HepG2 (cell line): ENCODE measurements around the gene TMEM19. TPM values are rescaled to one million over a fixed set of nuclear protein-coding genes. Genes with fewer than 3 reads are reported as not detected.

Experiments
- ATAC-seq: fragments of 200-7000 bp; cut with Tn5 transposase; 3 replicates; pipeline ENCODE4 v1.9.1; 2020; ENCODE audit warnings: mild to moderate bottlenecking, moderate library complexity
- BruUV-seq: library from RNA; stranded (reverse); fragments of 400-500 nt; replicated peaks from 2 replicates; lab custom pipeline; 2021; lab: Mats Ljungman, UMichigan
- CTCF ChIA-PET: fragments of 300-600 bp; formaldehyde crosslinking; extraction: SDS; loops from one replicate; lab custom pipeline; 2021; ENCODE audit warnings: low total read pairs, inconsistent platforms, low intra/inter-chr PET ratio; lab: Yijun Ruan, JAX
- POLR2A ChIA-PET: fragments of 350-600 bp; sonication (Branson Sonifier 250); formaldehyde crosslinking; loops from one replicate; lab custom pipeline; 2020; ENCODE audit warnings: antibody characterized with exemption, inconsistent platforms; lab: Yijun Ruan, JAX
- DNase-seq: peaks from one replicate; pipeline ENCODE4 v3.0.0-alpha.2; 2015; ENCODE audit warnings: low spot score
- FAIRE-seq: peaks from 3 replicates; lab custom pipeline; 2011; peaks lifted over from hg19 to GRCh38; lab: Jason Lieb, UNC
- H2AFZ ChIP-seq: one replicate; pipeline ENCODE4 v1.6.1; 2011; ENCODE audit warnings: low read length, inconsistent platforms
- H3K27ac ChIP-seq: fragments of 300-600 bp; 3 replicates; pipeline ENCODE4 v1.8.0; 2011; ENCODE audit warnings: mixed run types, mild to moderate bottlenecking, mixed read lengths, low read length, inconsistent platforms; ENCODE audit not compliant: insufficient read depth; ENCODE audit errors: extremely low read length
- H3K27me3 ChIP-seq, 2 experiments: fragments of 200-600 bp in 1 of 2; 2 replicates in 1 of 2; 3 replicates in 1 of 2; pipeline versions ENCODE4 v1.6.0 to v1.8.0; 2011; ENCODE audit warnings: low read length in 2 of 2, mild to moderate bottlenecking in 2 of 2, moderate library complexity in 2 of 2, inconsistent platforms in 1 of 2; ENCODE audit not compliant: insufficient read depth in 2 of 2, control insufficient read depth in 1 of 2
- H3K36me3 ChIP-seq, 2 experiments: fragments of 200-600 bp in 1 of 2; replicated peaks in 1 of 2; 2 replicates in 1 of 2; 3 replicates in 1 of 2; pipeline versions ENCODE4 v1.5.1 to v1.8.0; 2011; ENCODE audit warnings: low read length in 2 of 2, inconsistent platforms in 1 of 2; ENCODE audit not compliant: insufficient read depth in 2 of 2, control insufficient read depth in 1 of 2
- H3K4me1 ChIP-seq: 2 replicates; pipeline ENCODE4 v1.5.1; 2012; ENCODE audit warnings: low read length, inconsistent platforms; ENCODE audit not compliant: insufficient read depth
- H3K4me2 ChIP-seq: 2 replicates; pipeline ENCODE4 v1.6.0; 2011; ENCODE audit warnings: low read depth, low read length, inconsistent platforms
- H3K4me3 ChIP-seq, 3 experiments: fragments of 200-600 bp in 1 of 3; sonication (generic), shearing (Covaris generic) in 1 of 3; replicated peaks in 1 of 3; 2 replicates each; pipeline ENCODE4 v1.5.1; 2011 to 2016; ENCODE audit warnings: low read length in 3 of 3, inconsistent platforms in 2 of 3, low read depth in 2 of 3, mild to moderate bottlenecking in 2 of 3, control low read depth in 1 of 3, mixed read lengths in 1 of 3; ENCODE audit not compliant: insufficient read depth in 1 of 3
- H3K79me2 ChIP-seq: one replicate; pipeline ENCODE4 v1.6.1; 2011; ENCODE audit warnings: low read length, inconsistent platforms; ENCODE audit not compliant: insufficient read depth
- H3K9ac ChIP-seq: 2 replicates; pipeline ENCODE4 v1.6.0; 2011; ENCODE audit warnings: mild to moderate bottlenecking, low read depth, low read length, inconsistent platforms; ENCODE audit not compliant: insufficient read depth
- H3K9me3 ChIP-seq: 2 replicates; pipeline ENCODE4 v1.5.1; 2012; ENCODE audit warnings: mild to moderate bottlenecking, low read length
- H4K20me1 ChIP-seq: 2 replicates; pipeline ENCODE4 v1.6.0; 2011; ENCODE audit warnings: inconsistent platforms, mild to moderate bottlenecking, low read length, moderate library complexity; ENCODE audit not compliant: insufficient read depth
- ARID2 ChIP-seq: sonication (generic); formaldehyde crosslinking; IDR thresholded peaks from 2 replicates; pipeline ENCODE4 v1.8.1; 2022; ENCODE audit warnings: mild to moderate bottlenecking, missing genetic modification reagents, borderline replicate concordance
- BCL3 ChIP-seq: sonication (generic); formaldehyde crosslinking; IDR thresholded peaks from 2 replicates; pipeline ENCODE4 v1.5.1; 2020; ENCODE audit warnings: mild to moderate bottlenecking, missing genetic modification reagents, moderate library complexity
- CREM ChIP-seq, 2 experiments: sonication (generic) in 1 of 2; formaldehyde crosslinking in 1 of 2; IDR thresholded peaks; 2 replicates each; pipeline versions ENCODE4 v1.4.0 to v1.6.1; 2016 to 2020; ENCODE audit warnings: antibody characterized with exemption in 1 of 2, mild to moderate bottlenecking in 1 of 2, missing genetic modification reagents in 1 of 2
- KLF15 ChIP-seq: sonication (generic); formaldehyde crosslinking; IDR thresholded peaks from 2 replicates; pipeline ENCODE4 v1.8.1; 2023; ENCODE audit warnings: borderline replicate concordance, mild to moderate bottlenecking, inconsistent platforms, missing genetic modification reagents, mixed read lengths
- MAFG ChIP-seq: sonication (generic); formaldehyde crosslinking; IDR thresholded peaks from 2 replicates; pipeline ENCODE4 v1.5.1; 2020; ENCODE audit warnings: mild to moderate bottlenecking, missing genetic modification reagents
- RBM22 ChIP-seq: fragments of 200-400 bp; formaldehyde crosslinking; optimal IDR thresholded peaks from 2 replicates; pipeline ENCODE3; 2017; ENCODE audit warnings: mild to moderate bottlenecking, low read length, moderate library complexity
- RFX3 ChIP-seq: IDR thresholded peaks from 2 replicates; pipeline ENCODE4 v1.6.1; 2016; ENCODE audit warnings: missing biosample characterization, missing genetic modification reagents
- SALL2 ChIP-seq: sonication (generic); formaldehyde crosslinking; IDR thresholded peaks from 2 replicates; pipeline ENCODE4 v1.8.1; 2023; ENCODE audit warnings: mild to moderate bottlenecking, missing genetic modification reagents, inconsistent platforms
- SP5 ChIP-seq: IDR thresholded peaks from 2 replicates; pipeline ENCODE4 v1.6.1; 2016; ENCODE audit warnings: low read depth, borderline replicate concordance
- TAF1 ChIP-seq: sonication (generic); formaldehyde crosslinking; IDR thresholded peaks from 2 replicates; pipeline ENCODE4 v1.4.0; 2020; ENCODE audit warnings: missing genetic modification reagents
- WIZ ChIP-seq: sonication (generic); formaldehyde crosslinking; IDR thresholded peaks from 2 replicates; pipeline ENCODE4 v1.5.1; 2020; ENCODE audit warnings: mild to moderate bottlenecking, missing genetic modification reagents
- ZBTB7A ChIP-seq: sonication (generic); formaldehyde crosslinking; IDR thresholded peaks from 2 replicates; pipeline ENCODE4 v1.8.0; 2022; ENCODE audit warnings: mild to moderate bottlenecking, missing genetic modification reagents
- ZEB1 ChIP-seq: IDR thresholded peaks from 2 replicates; pipeline ENCODE4 v1.6.1; 2012; ENCODE audit warnings: mild to moderate bottlenecking, low read depth, inconsistent platforms; ENCODE audit not compliant: insufficient replicate concordance
- ZNF230 ChIP-seq: sonication (generic); formaldehyde crosslinking; IDR thresholded peaks from 2 replicates; pipeline ENCODE4 v1.4.0; 2020; ENCODE audit warnings: mild to moderate bottlenecking, missing genetic modification reagents
- ZNF282 ChIP-seq: fragments of 450-650 bp; IDR thresholded peaks from 2 replicates; pipeline ENCODE4 v1.6.1; 2018; ENCODE audit not compliant: partially characterized antibody
- ZNF335 ChIP-seq: sonication (generic); formaldehyde crosslinking; IDR thresholded peaks from 2 replicates; pipeline ENCODE4 v1.4.0; 2020; ENCODE audit warnings: missing genetic modification reagents
- ZNF367 ChIP-seq: sonication (generic); formaldehyde crosslinking; IDR thresholded peaks from 2 replicates; pipeline ENCODE4 v1.4.0; 2020; ENCODE audit warnings: missing genetic modification reagents, borderline replicate concordance
- ZNF704 ChIP-seq: sonication (generic); formaldehyde crosslinking; IDR thresholded peaks from 2 replicates; pipeline ENCODE4 v1.8.1; 2023; ENCODE audit warnings: mild to moderate bottlenecking, inconsistent platforms, moderate library complexity, missing genetic modification reagents, borderline replicate concordance
- ZNF792 ChIP-seq: IDR thresholded peaks from 2 replicates; pipeline ENCODE4 v1.6.1; 2016
- WGBS: methylation state at CpG from one replicate; pipeline ENCODE4 v1.1.6; 2017; ENCODE audit warnings: low lambda C conversion rate; 5-methylcytosine and 5-hydroxymethylcytosine counted together
- in situ Hi-C: cut with HindIII; loops from 2 replicates; pipeline ENCODE4 v1.10.0; 2017; ENCODE audit warnings: low pct_unique_long_range_greater_than_20kb; ENCODE audit not compliant: extremely low pct_ligation_motif_present
- intact Hi-C: fragments of 100-400 bp; cut with micrococcal nuclease; formaldehyde crosslinking; loops from one replicate; pipeline ENCODE4 v1.10.0; 2022; ENCODE audit not compliant: unreplicated experiment
- polyA plus RNA-seq, 8 experiments: library from polyadenylated mRNA; depleted of rRNA in 3 of 8; stranded (reverse) in 7 of 8; unstranded in 1 of 8; fragments of >200 nt; fragmentation: Illumina TruSeq in 4 of 8; extraction: Trizol in 4 of 8; gene quantifications; 2 replicates each; pipeline versions ENCODE4 v1.2.1 to v1.2.3, GENCODE V29; 2011 to 2016; ENCODE audit warnings: low read depth in 4 of 8, missing spikeins in 1 of 8, mixed read lengths in 1 of 8; ENCODE audit not compliant: insufficient read depth in 1 of 8
- total RNA-seq, 5 experiments: library from RNA; depleted of rRNA; stranded (reverse); fragments of >200 nt; fragmentation: Illumina TruSeq; extraction: Trizol; gene quantifications; 2 replicates each; pipeline ENCODE4 v1.2.3, GENCODE V29; 2016; ENCODE audit warnings: low read depth in 1 of 5
- TF ChIP-seq, protein P1 (sequence below): sonication (generic); formaldehyde crosslinking; IDR thresholded peaks from 2 replicates; pipeline ENCODE4 v1.4.0; 2020; ENCODE audit warnings: missing genetic modification reagents
- TF ChIP-seq, protein P2 (sequence below): sonication (generic); formaldehyde crosslinking; IDR thresholded peaks from 2 replicates; pipeline ENCODE4 v1.4.0; 2020; ENCODE audit warnings: low read depth, mild to moderate bottlenecking, missing genetic modification reagents

The TMEM19 gene
- total and polyA plus RNA-seq, 2 of the 13 experiments (the other 11 are each of a cell fraction or from before 2014, with no cell fraction given) = 16.9 to 22.5 TPM

- TF ChIP-seq ZNF792 (CRISPR knock-in tag) = no peak
- TF ChIP-seq BCL3 = no peak
- TF ChIP-seq RFX3 (CRISPR knock-in tag) = no peak
- TF ChIP-seq ZNF282 = no peak
- TF ChIP-seq ZNF335 (CRISPR knock-in tag) = no peak
Observed at GRCh38 chr12:71652656-71653055, 33.2 kb upstream of the TMEM19 start (continued).

DNA sequence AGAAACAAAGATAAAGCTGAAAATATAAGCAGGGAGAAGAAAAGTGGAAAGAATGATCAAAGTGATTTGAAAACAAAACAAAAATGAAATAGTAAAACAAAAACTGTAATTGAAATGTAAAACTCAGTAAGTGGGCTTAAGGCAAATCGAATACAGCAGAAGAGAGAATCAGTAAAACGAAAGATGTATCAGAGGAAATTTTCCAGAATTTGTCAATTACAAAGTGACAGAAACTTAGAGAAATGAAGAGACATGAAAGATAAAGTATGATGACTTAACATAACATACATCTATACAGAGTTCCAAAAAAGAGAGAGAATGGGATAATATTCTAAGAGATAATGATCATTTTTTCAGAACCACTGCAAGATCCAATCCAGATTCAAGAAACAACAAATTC is 32.7 kb upstream of the TMEM19 start:
- H3K27ac ChIP-seq = no peak overlapping the region
- DNase-seq = no peak
- H3K9ac ChIP-seq = no peak overlapping the region
- in situ Hi-C loops = no loop called here
- intact Hi-C loops = no loop called here
- H3K79me2 ChIP-seq = peaks cover 63% of the 10 kb centered on the region
- no peak overlapping the region for H2AFZ ChIP-seq
- WGBS = 99% methylated on average over 2 of the region's 2 CpGs
- H3K4me2 ChIP-seq = no peak overlapping the region
- no peak for ATAC-seq
- BruUV-seq = no TSS peak
- CTCF ChIA-PET = no interaction called here
- peaks cover 2 to 40% of the 10 kb centered on the region in 2 experiments for H3K36me3 ChIP-seq
- no peak for FAIRE-seq
- H3K9me3 ChIP-seq = peaks cover 12% of the 10 kb centered on the region
- no peaks in the 10 kb centered on the region for H3K27me3 ChIP-seq
- H3K4me1 ChIP-seq = peaks cover 26% of the 10 kb centered on the region
- no peak overlapping the region for H3K4me3 ChIP-seq
- POLR2A ChIA-PET = interaction anchor here (1.8 kb wide), 1 partner anchor 10 kb away, joined by 6 read pairs; the partner anchor contains the start of genes THAP2 and ZFC3H1
- H4K20me1 ChIP-seq = no peaks in the 10 kb centered on the region; the same call in 1 of the 2 replicates
- TF ChIP-seq ZBTB7A (CRISPR knock-in tag) (no peak), ZEB1 (no peak), MAFG (CRISPR knock-in tag) (no peak), ZNF704 (no peak), CREM (IDR thresholded peaks at IDR 0.05) (no peak), CREM (CRISPR knock-in tag; IDR thresholded peaks at IDR 0.05) (no peak), ARID2 (CRISPR knock-in tag) (no peak), ZNF367 (no peak), KLF15 (CRISPR knock-in tag) (no peak), WIZ (CRISPR knock-in tag) (no peak), TAF1 (CRISPR knock-in tag) (no peak), SP5 (no peak), RBM22 (no peak), ZNF230 (no peak), SALL2 (CRISPR knock-in tag) (no peak)
- TF ChIP-seq, protein P1, sequence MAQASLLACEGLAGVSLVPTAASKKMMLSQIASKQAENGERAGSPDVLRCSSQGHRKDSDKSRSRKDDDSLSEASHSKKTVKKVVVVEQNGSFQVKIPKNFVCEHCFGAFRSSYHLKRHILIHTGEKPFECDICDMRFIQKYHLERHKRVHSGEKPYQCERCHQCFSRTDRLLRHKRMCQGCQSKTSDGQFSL (CRISPR knock-in tag) = no peak
- TF ChIP-seq, protein P2, sequence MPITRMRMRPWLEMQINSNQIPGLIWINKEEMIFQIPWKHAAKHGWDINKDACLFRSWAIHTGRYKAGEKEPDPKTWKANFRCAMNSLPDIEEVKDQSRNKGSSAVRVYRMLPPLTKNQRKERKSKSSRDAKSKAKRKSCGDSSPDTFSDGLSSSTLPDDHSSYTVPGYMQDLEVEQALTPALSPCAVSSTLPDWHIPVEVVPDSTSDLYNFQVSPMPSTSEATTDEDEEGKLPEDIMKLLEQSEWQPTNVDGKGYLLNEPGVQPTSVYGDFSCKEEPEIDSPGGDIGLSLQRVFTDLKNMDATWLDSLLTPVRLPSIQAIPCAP (CRISPR knock-in tag) = no peak
